Stimulated activated CD4-positive, alpha-beta T cell treated with anti-CD3 and anti-CD28 coated beads, Interleukin-2, amount 100 ng/mL, for 24 hours (primary cell): Measurements from ENCODE around the gene SGO1.
"Not testable (repeated sequence)": the region's sequence is repeated elsewhere in the genome, so short reads cannot be mapped to it uniquely, and the experiment has no call there.

ENCODE experiments used
- DNase-seq, 2 donors: peaks; one replicate each; pipeline ENCODE4 v3.0.0-alpha.2; 2020

The SGO1 gene

GRCh38 chr3:20185679-20186599 lies at the start of gene SGO1:
SGO1 (minus strand) TSS chr3:20186206; CDS start chr3:20184027, 2,179 bp downstream.
- DNase-seq: peak; percentile 99 to 100

GRCh38 chr3:20235796-20236195 lies 49.8 kb upstream of the SGO1 start:
- no peak for DNase-seq

DNA sequence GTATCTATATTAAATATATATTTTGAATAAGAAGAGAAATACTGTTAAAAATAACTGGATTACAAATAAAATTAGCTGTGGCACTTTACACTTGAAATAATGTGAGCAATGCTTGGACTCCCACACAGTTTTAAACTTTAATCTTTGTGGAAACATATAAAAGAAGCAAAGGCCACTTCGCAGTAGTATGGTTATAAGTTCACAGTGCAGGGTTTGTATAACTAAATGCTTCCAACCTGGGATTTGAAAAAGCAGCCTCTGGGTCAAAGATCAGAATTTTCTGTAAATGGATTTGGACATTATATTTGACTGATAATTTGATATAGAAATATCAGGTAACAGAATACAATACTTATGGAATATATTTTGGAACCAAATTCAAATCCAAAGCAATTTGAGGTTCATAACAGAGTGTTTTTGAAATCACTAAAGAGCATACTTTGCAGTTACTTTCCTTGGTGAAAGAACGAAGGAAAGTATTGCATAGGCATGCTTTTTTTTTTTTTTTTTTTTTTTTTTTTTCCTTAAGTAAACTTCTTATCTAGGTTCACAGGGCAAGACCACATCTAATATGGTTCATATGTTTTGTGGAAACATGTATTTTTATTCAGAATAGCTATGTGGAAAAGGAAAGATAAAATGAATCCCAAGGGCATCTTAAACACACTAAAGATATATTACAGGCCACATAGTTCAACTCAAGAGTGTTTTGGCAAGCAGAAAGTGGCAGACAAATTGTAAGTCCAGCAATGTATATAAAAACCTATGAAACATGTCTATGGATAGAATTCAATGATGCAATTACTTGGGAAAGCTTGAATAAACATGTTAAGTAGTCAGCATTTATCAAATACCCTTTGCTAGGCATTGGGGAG lies 47.1 kb upstream of the SGO1 start:
- no peak for DNase-seq

DNA sequence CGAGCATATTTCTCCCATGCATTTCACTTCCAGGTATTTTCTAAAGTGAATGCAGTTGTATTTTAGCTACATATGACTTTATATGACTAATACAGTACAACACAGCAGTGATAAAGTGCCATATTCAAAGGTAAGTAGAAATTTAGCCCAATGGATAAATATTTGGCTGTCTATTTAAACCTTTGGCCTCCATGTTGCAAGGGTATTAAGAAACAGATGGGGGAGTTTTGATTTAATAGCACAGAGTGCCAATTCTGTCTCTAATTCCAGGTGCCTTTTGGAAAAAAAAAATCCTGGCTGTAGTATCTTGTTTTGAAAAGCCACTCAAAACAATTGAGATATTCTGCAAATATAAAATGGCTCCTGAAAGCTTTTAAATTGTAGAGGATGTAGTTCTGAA lies 44.9 kb upstream of the SGO1 start:
- no peak for DNase-seq

DNA sequence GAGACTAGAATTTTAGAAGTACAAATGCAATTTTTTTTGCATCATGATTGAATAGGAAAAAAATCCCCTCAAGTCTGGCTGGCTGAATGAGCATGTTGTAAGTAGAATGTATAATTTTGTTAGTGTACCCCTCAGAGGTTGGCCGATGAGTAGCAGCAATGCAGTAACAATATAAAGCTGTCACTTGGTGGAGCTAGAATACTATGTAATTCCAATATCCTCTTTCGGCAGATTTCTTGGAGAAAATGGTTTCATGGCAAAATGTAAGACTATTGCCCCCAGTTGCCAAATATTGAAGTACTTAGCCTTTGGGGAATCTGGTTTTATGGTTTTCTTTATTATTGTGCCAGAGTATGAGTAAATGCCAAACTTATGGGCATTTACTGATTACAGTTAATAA lies 39.8 kb upstream of the SGO1 start:
- DNase-seq: no peak

DNA sequence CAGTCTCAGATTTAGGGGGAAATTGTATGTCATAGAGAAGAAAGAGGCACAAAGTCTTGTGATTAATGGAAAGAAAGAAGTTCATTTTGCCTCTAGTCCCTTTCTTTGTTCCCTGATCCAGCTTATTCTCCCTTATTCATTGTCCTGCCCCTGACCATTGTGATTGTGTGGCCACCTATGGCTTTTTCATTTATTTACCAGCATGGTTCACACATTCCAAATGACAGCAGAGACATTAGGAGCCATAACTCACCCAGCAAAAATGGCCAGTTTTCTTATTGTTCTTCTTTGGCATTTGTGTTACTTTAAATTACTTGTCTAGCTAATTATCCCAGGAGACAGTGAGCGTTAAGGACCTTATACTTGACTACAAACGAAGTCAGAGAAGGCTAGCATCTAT lies 36.3 kb upstream of the SGO1 start:
- DNase-seq: no peak

- DNase-seq: no peak
Observed at GRCh38 chr3:20218215-20218614, 32.2 kb upstream of the SGO1 start.

- no peak for DNase-seq
Observed at GRCh38 chr3:20215636-20216035, 29.6 kb upstream of the SGO1 start.

DNA sequence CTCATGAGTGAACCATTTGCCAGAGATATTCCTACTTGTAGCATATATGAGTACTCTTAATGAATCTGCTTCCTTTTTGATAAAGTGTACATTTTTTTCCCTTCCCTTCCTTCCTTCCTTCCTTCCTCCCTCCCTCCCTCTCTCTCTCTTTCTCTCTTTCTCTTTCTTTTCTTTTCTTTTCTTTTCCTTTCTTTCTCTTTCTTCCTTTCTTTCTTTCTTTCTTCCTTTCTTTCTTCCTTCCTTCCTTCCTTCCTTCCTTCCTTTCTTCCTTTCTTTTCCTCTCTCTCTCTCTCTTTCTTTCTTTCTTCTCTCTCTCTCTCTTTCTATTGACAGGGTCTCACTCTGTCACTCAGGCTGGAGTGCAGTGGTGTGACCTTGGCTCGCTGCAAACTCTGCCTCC lies 27.5 kb upstream of the SGO1 start:
- DNase-seq: not testable (repeated sequence)

DNA sequence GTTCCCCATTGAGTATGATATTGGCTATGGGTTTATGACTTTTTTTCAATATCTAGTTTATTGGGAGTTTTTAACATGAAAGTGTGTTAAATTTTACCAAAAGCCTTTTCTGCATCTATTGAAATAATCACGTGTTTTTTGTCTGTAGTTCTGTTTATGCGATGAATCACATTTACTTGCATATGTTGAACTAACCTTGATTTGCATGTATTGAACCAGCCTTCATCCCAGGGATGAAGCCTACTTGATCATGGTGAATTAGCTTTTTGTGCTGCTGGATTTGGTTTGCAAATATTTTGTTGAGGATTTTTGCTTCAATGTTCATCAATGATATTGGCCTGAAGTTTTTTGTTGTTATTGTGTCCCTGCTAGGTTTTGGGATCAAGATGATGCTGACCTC lies 21.9 kb upstream of the SGO1 start:
- DNase-seq: not testable (repeated sequence)

DNA sequence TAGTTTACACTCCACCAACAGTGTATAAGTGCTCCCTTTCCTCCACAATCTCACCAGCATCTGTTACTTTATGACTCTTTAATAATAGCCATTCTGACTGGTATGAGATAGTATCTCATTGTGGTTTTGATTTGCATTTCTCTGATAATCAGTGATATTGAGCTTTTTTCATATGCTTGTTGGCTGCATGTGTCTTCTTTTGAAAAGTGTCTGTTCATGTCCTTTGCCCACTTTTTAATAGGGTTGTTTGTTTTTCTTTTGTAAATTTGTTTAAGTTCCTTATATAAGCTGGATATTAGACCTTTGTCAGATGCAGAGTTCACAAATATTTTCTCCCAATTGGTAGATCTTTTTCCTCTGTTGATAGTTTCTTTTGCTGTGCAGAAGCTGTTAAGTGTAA lies 19.9 kb upstream of the SGO1 start:
- DNase-seq: not testable (repeated sequence)

DNA sequence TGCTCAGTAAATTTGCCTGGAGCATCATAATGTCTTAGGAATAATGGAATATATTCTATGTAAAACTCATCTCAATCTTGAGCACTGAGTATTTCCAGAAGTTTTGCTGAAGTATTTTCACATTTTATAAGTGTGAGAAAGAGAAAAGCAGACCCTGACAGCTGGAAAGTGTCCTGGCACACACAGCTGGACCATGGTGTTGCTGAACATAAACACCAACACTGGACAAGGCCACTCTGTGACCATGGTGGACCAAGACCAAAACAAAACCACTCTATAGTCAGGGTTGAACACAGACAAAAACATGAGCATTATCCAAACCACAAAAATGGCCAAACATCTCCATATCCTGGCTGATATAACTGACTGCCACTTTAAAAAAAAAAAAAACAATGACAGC lies 15.1 kb upstream of the SGO1 start:
- no peak for DNase-seq

- DNase-seq: no peak
Observed at GRCh38 chr3:20197775-20198174, 11.8 kb upstream of the SGO1 start.

- DNase-seq: no peak
Observed at GRCh38 chr3:20194793-20195460, 8.9 kb upstream of the SGO1 start.

- DNase-seq: no peak
Observed at GRCh38 chr3:20190991-20191390, 5.0 kb upstream of the SGO1 start.

GRCh38 chr3:20186600-20187004 lies 596 bp upstream of the SGO1 start:
- no peak for DNase-seq

DNA sequence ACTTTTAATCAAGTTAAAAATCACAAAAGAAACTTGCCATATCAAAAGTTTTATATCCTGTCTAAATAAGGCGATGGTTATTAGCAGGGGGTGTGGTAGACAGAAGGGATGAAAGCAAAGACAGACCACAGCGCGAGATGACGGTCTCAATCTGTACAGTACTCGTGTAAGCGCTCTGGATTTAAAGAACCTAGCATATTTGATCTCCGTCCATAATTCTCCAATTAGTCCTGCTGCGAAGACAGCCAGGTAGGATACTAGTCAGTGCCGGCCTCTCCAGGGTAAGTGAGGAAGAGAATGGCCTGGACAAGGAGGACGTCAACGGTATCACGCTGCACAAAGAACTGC lies 701 bp downstream of the SGO1 start:
- peak; percentile 14 to 23 for DNase-seq

DNA sequence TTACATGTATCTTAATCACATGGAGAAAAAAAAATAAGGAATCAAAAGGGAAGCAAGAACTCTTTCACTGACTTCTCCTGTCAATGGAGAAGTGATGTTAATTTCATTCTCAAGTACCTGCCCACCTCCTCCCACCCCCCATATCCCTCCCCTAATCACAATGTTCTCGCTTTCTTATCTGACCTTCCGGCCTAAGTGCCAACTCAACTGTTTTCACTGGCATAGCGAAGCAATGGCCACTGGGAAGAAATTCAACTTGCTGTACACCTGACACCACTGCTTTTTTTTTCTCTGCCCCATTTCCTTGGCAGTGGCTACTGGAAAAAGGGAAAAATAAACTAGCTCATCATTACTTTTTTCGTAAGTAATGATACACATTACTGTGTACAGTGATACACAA lies 3.8 kb downstream of the SGO1 start:
- no peak for DNase-seq

DNA sequence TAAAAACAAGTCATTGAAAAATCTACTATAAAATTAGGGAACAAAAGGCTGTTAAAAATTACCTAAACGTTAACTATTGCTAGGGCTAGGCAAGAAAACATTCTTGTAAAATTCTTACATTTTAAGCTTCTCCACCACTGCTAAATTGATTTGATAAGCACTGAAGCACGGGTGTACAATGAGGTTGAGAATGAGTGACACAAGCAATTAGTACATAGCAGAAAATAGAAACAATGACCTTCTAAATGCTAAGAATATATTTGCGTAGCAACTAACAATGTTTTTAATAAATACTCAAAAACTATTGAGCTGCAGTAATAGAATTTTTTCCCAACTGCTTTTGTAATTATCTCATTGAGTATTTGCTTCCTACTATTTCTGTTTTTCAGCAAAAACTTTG lies 4.7 kb downstream of the SGO1 start:
- no peak for DNase-seq

- no peak for DNase-seq
Observed at GRCh38 chr3:20173844-20174410, 12.1 kb downstream of the SGO1 start.

GRCh38 chr3:20161714-20162113 lies 24.3 kb downstream of the SGO1 start:
- DNase-seq: no peak

- DNase-seq: no peak
Observed at GRCh38 chr3:20160230-20160629, 25.8 kb downstream of the SGO1 start.

DNA sequence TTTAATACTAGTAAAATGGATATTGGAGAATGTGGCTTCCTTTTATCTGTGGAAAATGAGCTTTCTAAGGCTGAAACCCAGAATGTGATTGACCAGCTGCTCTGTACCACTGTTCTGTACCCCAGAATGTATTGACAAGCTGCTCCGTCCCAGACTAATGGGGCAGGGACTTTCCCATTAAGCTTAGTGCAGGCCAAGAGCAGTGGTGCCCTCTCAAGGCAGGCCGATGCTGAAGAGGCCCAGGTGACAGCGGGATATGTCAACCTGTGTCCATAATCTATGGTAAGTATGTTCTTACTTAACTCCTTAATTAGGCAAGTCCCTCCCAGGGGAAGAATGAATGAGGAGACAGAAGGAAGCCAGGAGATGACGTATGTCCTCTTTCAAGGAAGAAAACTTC lies 31.1 kb downstream of the SGO1 start:
- DNase-seq: no peak
